ENCODE data around the gene MACROD2.

MACROD2 gene

GRCh38 chr20:14801591-14802325 is 806.4 kb downstream of the MACROD2 start:
- DNase-seq (ENCODE audit: low read depth, low spot score) = no peak
- no peak for TF ChIP-seq CTCF (IDR thresholded peaks at IDR 0.05; ENCODE audit: insufficient read depth, low read length, missing control alignments)
- ChIA-PET CTCF (interaction anchor here (0.7 kb wide), 1 partner anchor 52 kb away, joined by 3 read pairs; no protein-coding TSS in a partner anchor), POLR2A (no interaction called here)
- no peak overlapping the region for H3K4me3 ChIP-seq (ENCODE audit: low read depth, low read length)

- CTCF ChIA-PET = no interaction called here
- no peak for DNase-seq (ENCODE audit: low read depth, low spot score)
- POLR2A ChIA-PET = no interaction called here
- no peak for TF ChIP-seq CTCF (IDR thresholded peaks at IDR 0.05; ENCODE audit: insufficient read depth, low read length, missing control alignments)
- no peak overlapping the region for H3K4me3 ChIP-seq (ENCODE audit: low read depth, low read length)
Measured at GRCh38 chr20:14807224-14807623, 811.9 kb downstream of the MACROD2 start.

DNA sequence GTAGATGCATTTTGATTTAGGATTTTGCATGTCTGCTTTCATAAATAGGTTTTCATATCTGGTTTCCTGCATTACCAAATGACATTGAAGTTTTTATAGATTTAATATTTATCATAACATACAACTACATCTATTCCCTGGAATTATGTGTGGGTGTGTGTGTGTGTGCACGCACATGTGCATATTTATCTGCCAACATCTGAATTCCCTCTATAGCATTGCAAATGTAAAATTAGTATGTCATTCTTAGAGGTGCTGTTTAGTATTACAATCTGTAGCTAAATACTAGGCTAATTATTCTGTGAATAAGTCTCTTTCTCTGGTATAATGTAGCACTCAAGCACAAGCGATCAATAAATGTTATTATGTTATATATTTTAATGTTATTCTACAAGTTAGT is 820.0 kb downstream of the MACROD2 start:
- ChIA-PET POLR2A (no interaction called here), CTCF (no interaction called here)
- no peak overlapping the region for H3K4me3 ChIP-seq (ENCODE audit: low read depth, low read length)
- no peak for TF ChIP-seq CTCF (IDR thresholded peaks at IDR 0.05; ENCODE audit: insufficient read depth, low read length, missing control alignments)
- no peak for DNase-seq (ENCODE audit: low read depth, low spot score)

- no peak overlapping the region for H3K4me3 ChIP-seq (ENCODE audit: low read depth, low read length)
- TF ChIP-seq CTCF (IDR thresholded peaks at IDR 0.05; ENCODE audit: insufficient read depth, low read length, missing control alignments) = no peak
- ChIA-PET POLR2A (no interaction called here), CTCF (no interaction called here)
- no peak for DNase-seq (ENCODE audit: low read depth, low spot score)
Measured at GRCh38 chr20:14816471-14816870, 821.2 kb downstream of the MACROD2 start.

DNA sequence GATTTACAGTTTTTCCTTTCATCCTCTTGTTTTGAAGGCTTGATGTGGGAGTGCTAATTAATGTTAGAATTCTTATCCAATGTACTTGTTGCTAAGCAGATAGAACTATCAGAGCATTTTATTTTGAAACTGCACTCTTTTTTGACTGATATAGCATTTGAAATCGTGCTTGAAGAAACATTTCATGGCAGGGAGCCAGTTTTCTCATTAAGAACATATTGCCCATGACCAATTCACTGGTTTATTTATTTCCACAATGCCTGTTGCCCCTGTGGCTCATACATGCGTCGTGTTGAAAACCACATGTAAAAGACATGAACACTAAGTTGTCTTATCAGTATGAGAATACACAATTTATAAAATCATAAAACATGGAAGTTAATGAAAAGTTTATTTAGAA is 821.8 kb downstream of the MACROD2 start:
- no peak for DNase-seq (ENCODE audit: low read depth, low spot score)

GRCh38 chr20:14820771-14821170 is 825.5 kb downstream of the MACROD2 start:
- POLR2A ChIA-PET = no interaction called here
- CTCF ChIA-PET = no interaction called here
- no peak overlapping the region for H3K4me3 ChIP-seq (ENCODE audit: low read depth, low read length)
- no peak for DNase-seq (ENCODE audit: low read depth, low spot score)
- TF ChIP-seq CTCF (IDR thresholded peaks at IDR 0.05; ENCODE audit: insufficient read depth, low read length, missing control alignments) = no peak

More for the DNA sequence above, 821.8 kb downstream of the MACROD2 start:
- CTCF ChIA-PET = no interaction called here
- POLR2A ChIA-PET = no interaction called here
- TF ChIP-seq CTCF (IDR thresholded peaks at IDR 0.05; ENCODE audit: insufficient read depth, low read length, missing control alignments) = no peak
- no peak overlapping the region for H3K4me3 ChIP-seq (ENCODE audit: low read depth, low read length)
